ENCODE measurements around the gene ISL2.
"Not testable (repeated sequence)": the region's sequence is repeated elsewhere in the genome, so short reads cannot be mapped to it uniquely, and the experiment has no call there.

Gene ISL2

DNA sequence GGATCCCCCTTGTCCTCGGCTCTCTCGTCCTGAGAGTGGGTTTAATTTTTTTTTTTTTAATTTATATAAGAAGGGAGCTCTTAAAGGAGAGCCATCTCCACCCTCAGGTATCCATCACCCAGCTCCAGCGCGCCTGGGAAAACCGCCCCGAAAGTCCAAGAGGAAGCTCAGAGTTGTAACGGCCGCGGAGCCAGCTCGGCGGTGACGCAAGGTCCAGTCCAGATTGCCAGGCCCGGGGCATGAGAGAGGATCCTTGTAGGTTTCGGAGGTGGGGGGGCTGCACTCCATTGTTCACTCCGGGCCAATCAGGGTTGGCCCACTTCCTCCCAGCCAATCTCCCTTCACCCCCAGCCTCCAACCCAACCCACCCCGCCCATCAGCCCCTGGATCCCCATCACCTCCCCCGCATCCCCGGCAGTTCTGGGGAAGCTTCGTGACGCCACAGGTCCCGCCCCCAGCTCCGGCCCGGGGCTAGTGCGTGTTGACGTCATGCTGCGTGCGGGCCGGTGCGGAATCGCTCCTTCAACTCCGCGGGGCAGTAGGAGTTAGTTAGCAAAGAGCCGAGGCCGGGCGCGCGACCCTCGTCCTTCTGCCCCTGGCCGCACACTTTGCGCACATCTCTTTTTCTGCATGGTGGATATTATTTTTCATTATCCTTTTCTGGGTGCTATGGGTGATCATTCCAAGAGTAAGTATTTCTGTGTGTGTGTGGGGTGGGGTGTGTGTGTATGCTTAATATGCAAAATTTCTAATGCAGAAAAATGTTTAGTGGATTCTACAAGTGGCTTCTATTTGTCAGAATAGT lies at the start of gene ISL2:
Gene ISL2, plus strand, starts transcription at position 520 of the 805 bp plus-strand sequence. Its CDS starts 111 bp downstream, at position 631.
- DNase-seq (ENCODE audit: insufficient read length, low spot score) (peak; percentile 96), FAIRE-seq (peak; percentile 80)

DNA sequence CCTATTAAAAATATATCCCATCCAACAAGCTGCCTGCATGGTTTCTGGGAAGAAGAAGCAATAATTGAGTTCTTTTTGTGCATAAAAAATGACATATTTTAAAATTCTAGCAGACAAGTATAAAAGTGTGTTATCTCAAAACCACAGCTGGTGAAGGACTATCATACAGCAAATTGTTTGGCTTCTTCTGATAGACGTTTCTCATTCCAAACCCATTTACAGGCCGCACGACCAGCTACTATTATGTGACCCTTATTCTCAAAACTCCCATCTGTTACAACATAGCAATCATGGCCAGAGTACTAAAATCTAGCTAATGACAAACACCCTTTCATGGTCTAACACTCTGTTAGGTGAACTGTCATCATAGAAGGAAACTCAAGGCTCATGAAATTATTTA lies 47.0 kb upstream of the ISL2 start:
- DNase-seq (ENCODE audit: insufficient read length, low spot score) (no peak), FAIRE-seq (no peak)

DNA sequence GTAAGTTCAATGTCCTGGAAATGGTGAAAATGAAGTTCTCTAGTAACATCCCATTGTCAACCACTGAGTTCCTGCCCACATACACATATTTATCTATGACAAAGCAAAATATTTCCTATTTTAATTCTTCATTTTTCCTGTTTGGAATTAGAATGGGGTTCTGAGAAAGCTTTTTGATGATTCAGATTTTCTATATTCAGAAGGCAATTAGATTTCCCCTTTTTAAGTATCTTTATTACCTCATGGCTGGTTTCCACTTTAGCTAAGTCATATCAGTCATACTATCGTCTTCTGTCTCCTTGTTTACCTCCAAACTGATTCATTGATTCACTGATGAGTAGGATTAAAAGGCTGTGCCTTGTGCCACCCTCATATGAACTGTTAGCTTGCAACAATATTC lies 43.2 kb upstream of the ISL2 start:
- DNase-seq (ENCODE audit: insufficient read length, low spot score) (no peak), FAIRE-seq (no peak)

DNA sequence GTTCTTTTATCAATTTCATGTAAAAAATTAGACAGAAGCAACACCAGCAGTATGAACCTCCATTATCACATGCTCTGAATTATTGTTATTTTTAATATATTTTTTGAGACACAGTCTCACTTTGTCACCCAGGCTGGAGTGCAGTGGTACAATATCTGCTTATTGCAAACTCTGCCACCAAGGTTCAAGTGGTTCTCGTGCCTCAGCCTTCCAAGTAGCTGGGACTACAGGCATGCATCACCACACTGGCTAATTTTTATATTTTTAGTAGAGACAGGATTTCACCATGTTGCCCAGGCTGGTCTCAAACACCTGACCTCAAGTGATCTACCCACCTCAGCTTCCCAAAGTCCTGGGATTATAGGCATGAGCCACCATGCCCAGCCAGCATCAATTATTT lies 42.1 kb upstream of the ISL2 start:
- DNase-seq (ENCODE audit: insufficient read length, low spot score); FAIRE-seq: not testable (repeated sequence)

DNA sequence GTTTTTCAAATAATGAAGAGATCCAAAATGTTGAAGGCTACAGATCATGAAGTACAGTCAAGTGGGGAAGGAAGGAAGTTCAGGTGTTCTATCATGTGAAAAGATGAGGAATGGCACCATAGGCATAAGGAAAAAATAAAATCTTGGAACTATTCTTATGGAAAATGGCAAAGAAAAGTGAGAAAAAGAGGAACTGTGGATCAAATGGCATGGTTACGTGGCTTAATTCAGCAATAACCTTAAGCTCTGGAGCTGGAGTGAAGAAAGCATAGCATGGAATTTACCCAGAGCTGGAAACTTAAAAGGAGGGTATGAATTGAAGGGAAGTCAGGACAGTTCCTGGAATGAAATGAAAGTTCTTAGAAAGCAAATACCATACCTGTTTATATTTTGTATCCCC lies 39.7 kb upstream of the ISL2 start:
- DNase-seq (ENCODE audit: insufficient read length, low spot score) (no peak), FAIRE-seq (no peak)

DNA sequence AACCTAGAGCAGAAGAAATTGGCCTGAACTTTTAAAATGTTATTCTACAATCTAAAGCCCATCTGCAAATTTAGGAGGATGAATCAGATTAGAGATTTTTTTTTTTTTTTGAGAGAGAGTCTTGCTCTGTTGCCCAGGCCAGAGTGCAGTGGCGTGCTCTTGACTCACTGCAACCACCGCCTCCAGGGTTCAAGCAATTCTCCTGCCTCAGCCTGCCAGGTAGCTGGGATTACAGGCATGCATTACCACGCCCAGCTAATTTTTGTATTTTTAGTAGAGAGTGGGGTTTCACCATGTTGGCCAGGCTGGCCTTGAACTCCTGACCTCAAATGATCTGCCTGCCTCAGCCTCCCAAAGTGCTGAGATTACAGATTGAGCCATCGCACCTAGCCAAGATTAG lies 38.6 kb upstream of the ISL2 start:
- not testable (repeated sequence) for DNase-seq (ENCODE audit: insufficient read length, low spot score); FAIRE-seq

DNA sequence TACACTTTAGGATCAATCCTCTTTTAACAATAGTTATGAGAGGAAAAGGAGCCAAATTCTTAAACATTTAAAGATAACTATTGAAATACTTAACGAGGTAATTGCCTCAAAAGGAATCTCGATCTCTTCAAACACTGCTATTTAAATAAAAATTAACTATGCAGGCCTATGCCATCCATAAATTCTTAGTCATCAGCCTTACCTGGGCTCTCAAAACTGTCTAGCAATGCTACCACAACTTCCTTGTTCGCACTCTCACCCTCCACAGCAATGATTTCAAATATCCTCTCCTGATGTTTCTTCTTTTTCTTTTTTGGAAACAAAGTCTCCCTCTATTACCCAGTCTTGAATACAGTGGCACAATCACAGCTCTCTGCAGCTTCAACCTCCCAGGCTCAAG lies 37.6 kb upstream of the ISL2 start:
- FAIRE-seq: no peak
- no peak for DNase-seq (ENCODE audit: insufficient read length, low spot score)

DNA sequence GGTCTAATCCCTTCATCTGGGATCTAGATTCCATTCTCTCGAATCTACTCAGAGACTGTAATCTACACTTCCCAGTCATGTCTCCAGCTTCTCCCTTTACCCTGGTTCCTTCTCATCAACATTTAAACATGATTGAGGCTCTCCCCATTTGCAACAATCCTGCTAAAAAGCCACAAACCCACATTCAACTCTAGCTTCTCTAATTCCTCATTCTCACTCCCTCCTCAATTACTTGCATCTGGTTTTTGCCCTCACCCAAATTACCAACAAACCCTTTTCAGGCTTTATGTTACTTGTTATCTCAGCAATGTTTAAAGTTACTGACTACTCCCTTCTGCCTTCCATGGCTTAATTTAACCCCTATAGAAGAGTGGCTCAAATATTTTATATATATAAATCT lies 36.8 kb upstream of the ISL2 start:
- FAIRE-seq (no peak), DNase-seq (ENCODE audit: insufficient read length, low spot score) (no peak)

DNA sequence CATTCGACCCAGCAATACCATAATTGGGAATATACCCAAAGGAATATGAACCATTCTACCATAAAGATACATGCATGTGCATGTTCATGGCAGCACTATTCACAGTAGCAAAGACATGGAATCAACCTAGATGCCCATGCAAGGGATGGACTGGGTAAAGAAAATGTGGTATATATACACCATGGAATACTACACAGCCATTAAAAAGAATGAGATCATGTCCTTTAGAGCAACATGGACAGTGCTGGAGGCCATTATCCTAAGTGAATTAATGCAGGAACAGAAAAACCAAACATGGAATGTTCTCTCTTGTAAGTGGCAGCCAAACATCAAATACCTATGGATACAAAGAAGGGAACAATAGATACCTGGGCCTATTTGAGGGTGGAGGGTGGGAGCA lies 32.7 kb upstream of the ISL2 start:
- FAIRE-seq (no peak), DNase-seq (ENCODE audit: insufficient read length, low spot score) (no peak)

DNA sequence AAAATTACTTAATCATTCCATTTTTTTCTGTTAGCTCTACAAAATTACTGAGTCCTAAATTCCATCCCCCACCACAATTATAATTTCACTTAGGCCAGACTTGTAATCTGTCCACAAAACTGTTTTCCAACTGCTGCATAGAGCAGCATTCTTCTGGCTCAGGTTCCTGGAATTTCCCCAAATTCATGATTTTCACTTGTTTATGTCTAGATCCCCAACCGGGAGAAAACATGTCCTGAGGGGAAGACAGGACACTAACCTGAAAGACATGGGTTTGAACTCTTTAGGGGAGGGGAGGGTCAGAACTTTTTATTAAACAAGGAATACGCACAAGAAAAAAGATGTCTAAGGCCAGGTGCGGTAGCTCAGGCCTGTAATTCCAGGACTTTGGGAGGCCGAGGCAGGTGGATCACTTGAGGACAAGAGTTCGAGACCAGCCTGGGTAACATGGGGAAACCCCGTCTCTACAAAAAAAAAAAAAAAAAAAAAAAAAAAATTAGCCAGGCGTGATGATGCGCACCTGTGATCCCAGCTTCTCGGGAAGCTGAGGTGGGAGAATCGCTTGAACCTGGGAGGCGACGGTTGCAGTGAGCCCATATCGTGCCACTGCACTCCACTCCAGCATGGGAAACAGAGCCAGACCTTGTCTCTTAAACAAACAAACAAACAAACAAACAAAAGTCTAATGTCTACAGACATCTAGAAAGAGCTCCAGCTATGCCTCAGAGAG lies 26.8 kb upstream of the ISL2 start:
- no peak for DNase-seq (ENCODE audit: insufficient read length, low spot score)
- FAIRE-seq: no peak

DNA sequence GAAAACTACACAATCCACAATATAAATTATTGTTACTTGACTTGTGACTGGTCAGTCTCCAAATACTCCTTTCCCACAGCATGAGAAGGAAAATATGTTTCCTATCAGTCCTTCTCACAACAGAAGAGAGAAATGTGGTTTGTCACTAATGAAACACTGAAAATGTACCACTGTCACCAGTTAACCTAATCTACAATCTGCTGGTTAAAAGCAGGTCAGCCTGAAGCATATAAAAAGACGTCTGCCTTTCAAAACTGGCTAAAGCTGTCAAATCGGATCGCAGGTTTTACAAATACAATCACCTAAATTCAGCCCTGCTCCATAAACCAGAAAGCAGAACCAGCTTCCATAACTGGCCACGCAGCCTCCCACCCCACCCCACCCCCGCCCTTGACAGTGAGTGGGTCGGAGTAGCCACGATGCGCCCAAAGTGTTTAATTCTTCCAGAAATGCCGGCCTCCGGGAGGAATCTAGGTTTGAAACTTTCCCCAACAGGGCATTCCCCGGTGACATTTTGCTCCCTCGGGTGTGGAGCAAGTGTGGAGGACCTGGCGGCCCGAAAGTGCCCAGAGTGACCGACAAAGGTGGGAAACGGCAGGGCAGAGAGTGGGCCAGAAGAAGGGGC lies 26.0 kb upstream of the ISL2 start:
- DNase-seq (ENCODE audit: insufficient read length, low spot score) (peak; percentile 20), FAIRE-seq (no peak)

DNA sequence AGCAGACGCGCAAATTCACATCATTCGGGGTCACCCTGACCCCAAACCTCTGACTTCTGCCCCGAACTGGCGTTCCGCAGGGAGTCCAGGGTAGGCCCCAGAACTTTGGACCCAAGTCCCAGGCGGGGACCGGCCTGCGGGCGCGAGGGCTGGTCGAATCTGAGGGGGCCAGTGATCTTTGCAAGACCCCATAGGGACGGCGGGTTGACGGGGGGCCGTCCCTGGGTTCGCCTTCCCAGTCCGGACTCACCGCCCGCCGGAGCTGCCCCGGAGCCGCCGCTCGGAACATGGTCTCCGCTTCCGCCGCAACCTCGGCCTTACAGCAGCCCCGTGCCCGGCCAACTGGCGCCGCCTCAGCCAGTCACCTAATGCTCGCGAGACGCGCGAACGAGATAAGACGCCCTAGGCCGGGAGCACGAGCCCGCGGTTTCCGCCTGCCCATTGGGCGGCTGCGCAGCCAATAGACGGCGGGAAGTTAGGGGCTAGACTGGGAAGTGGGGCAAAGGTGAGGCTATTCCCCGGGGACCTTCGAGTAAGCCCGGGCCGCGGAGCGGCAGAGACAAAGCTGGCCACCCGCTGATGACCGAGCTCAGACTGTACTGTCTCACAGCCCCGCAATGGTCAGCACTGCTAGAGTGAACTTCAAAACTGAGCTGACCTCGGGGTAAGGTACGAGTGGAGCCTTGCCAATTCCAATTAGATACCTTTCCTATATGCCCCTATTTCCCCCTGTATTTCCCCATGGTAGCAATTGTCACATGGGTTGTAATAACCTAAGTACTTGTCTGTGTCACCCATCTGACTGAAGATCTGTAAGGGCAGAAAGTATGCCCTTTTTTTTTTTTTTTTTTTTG lies 25.2 kb upstream of the ISL2 start, which contains the start of gene ETFA:
Gene ETFA, minus strand, starts transcription at position 370 of the 854 bp plus-strand sequence. Its CDS starts 81 bp downstream, at position 289.
- DNase-seq (ENCODE audit: insufficient read length, low spot score) (peak; percentile 98), FAIRE-seq (peak; percentile 67)

DNA sequence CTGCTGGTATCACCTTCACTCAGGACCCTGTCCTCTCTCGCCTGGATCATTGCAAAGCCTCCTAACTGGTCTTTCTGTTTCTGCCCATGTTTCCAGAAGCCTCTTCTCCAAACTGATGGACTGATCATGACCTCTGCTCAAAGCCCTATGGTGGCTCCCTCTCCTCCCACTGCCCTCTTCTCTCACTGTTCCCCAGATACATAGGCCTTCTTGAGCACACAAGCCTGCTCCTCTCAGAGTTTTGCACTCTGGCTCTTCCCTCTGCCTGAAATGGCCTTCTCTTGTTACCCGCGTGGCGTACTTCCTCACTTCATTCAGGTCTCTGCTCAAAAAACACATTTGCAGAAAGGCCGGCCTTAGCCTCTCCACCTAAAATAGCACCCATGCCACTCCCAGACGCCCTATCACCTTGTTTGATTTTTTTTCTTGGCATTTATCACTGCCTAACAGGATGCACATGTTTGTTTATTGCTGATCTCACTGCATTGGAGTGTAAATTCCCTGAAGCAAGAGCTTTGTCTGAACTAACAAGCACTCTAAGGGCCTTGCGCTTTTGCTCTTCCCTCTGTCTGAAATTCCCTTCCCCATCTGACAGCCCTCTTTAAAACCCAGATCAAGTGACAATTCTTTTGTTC lies 23.9 kb upstream of the ISL2 start:
- no peak for DNase-seq (ENCODE audit: insufficient read length, low spot score)
- no peak for FAIRE-seq

DNA sequence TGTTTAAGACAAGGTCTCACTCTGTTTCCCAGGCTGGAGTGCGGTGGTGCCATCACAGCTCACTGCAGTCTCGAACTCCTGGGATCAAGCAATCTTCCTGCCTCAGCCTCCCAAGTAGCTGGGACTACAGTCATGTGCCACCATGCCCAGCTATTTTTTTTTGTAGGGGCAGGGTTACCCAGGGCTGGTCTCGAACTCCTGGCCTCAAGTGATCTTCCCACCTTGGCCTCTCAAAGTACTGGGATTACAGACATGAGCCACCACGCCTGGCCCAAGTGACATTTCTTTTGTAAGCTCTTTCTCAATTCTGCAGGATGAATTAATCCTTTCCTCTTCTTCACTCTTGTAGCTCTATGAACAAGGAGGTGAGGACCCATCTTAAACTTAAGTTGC lies 23.4 kb upstream of the ISL2 start:
- FAIRE-seq: not testable (repeated sequence)

DNA sequence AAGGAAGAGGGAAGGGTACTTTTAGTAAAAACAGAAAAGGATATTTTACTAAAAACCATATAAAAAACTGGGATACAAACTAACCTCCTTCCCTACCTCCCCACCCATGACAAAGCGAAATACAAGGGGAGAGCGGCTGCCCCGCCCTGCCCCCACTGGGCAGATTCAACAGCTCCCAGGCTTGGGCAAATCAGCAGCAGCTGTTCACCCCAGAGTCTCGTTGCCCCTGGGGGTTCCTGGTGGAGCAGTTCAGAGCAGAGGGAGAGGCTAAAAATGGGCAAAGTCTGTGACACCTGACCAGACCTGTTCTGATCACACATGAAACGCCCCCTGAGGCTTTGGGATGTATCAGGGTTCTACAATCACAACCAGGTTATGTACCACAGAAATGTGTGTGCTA lies 22.8 kb upstream of the ISL2 start:
- DNase-seq (ENCODE audit: insufficient read length, low spot score): no peak
- no peak for FAIRE-seq

More for the DNA sequence above, 23.4 kb upstream of the ISL2 start:
- not testable (repeated sequence) for DNase-seq (ENCODE audit: insufficient read length, low spot score)

DNA sequence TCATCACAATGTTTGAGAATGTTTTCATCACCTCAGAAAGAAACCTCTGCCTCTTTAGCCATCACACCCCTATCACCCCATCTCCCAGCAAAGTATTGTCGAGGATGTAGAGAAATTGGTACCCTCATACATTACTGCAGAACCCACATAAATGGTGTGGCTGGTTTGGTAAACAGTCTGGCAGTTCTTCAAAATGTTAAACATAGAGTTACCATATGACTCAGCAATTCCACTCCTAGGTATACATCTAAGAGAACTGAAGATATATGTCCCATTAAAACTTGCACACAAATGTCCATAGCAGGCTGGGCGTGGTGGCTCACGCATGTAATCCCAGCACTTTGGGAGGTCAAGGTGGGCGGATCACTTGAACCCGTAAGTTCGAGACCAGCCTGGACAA lies 16.6 kb upstream of the ISL2 start:
- FAIRE-seq (no peak), DNase-seq (ENCODE audit: insufficient read length, low spot score) (no peak)

DNA sequence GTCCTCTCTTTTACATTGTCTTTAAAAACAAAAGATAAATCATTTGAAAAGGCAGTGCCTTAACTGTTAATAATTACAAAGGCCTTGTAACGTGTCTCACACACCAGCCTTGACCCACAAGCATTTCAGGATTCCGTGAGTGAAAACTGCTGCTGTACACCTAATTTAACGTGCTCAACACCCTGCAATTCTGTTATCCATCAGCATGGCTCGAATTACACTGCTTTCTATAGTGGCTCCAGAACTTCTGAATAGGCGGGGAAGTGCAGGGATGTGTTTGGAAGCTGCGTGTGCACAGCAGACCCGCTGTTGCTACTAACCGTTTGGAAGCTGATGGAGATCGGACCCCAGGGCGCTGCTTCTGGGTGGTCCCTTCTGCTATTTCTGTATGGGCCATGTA lies 15.4 kb upstream of the ISL2 start:
- FAIRE-seq (no peak), DNase-seq (ENCODE audit: insufficient read length, low spot score) (no peak)

DNA sequence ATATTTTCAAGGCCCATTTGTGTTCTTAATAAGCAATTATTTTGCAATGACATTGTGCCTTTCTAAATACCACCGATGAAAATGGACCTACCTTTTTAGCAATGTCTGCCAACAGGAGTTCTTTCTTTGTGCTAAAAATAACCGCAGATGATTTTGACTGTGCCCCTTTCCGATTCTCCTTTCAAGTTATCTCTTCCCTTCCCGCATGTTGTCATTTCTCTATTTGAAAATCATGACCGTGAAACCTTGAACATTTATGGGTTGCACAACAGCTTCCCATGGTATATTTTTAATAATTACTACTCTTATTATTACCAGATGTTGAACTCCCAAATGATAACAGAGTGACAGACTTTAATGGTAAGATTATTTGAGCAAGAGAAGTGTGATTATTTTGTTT lies 15.0 kb upstream of the ISL2 start:
- no peak for DNase-seq (ENCODE audit: insufficient read length, low spot score)
- FAIRE-seq: no peak

DNA sequence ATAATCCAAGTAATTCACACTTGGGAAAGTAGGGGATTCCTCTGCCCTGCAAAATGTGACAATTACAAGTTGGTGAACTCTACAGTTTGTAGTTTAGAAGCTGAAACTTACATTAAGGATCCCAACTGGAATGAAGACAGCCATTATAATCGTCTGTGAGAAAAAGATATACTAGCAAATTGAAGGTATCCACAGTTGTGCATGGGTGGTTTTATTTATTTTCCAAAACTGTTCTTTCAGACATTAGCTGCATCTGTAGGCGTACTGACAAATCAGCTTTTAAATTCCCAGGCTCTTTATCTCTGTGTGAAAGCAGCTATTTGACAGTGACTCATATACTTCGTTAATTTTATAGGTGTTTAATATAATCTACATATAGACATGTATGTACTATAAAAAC lies 12.5 kb upstream of the ISL2 start:
- no peak for FAIRE-seq
- no peak for DNase-seq (ENCODE audit: insufficient read length, low spot score)

DNA sequence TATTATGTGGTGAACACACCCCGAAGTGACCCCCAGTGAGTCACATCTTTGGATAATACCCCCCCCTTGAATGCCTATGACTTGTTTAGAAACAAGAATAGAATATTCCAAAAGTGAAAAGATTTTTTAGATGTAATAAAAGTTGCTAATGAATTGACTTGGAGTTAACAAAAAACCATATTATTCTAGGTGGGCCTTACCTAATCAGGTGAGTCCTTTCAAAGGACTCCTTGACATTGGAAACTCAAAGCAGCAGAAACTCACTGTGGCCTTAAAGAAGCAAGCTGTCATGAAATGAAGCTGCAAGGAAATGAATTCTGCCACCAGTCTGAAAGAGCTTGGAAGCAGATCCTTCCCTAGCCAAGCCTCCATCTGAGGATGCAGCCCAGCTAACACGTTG lies 10.9 kb upstream of the ISL2 start:
- no peak for FAIRE-seq
- DNase-seq (ENCODE audit: insufficient read length, low spot score): no peak
